22Rv1 (cell line): ENCODE results near the gene RAD54L2.

ENCODE experiments used
- ZFX ChIP-seq: fragments of 450-650 bp; IDR thresholded peaks from 2 replicates; pipeline ENCODE4 v1.6.1; 2017; ENCODE audit warnings: antibody characterized with exemption, borderline replicate concordance
- TF ChIP-seq, protein P1 (sequence below): fragments of 450-650 bp; IDR thresholded peaks from 2 replicates; pipeline ENCODE4 v1.5.1; 2017; ENCODE audit warnings: mild to moderate bottlenecking

GRCh38 chr3:51580418-51580817 is 41.9 kb downstream of the RAD54L2 start:
- TF ChIP-seq, protein P1, sequence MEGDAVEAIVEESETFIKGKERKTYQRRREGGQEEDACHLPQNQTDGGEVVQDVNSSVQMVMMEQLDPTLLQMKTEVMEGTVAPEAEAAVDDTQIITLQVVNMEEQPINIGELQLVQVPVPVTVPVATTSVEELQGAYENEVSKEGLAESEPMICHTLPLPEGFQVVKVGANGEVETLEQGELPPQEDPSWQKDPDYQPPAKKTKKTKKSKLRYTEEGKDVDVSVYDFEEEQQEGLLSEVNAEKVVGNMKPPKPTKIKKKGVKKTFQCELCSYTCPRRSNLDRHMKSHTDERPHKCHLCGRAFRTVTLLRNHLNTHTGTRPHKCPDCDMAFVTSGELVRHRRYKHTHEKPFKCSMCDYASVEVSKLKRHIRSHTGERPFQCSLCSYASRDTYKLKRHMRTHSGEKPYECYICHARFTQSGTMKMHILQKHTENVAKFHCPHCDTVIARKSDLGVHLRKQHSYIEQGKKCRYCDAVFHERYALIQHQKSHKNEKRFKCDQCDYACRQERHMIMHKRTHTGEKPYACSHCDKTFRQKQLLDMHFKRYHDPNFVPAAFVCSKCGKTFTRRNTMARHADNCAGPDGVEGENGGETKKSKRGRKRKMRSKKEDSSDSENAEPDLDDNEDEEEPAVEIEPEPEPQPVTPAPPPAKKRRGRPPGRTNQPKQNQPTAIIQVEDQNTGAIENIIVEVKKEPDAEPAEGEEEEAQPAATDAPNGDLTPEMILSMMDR: no peak
- no peak for TF ChIP-seq ZFX
